NOMO-1 treated with dmso at 0.1 percent for 144 hours (cell line): ENCODE measurements around the gene NINJ2.
A peak's percentile ranks its signal among the peaks of the same experiment; 100 is the strongest.
"Not testable (repeated sequence)": the region's sequence is repeated elsewhere in the genome, so short reads cannot be mapped to it uniquely, and the experiment has no call there.

Experiments
- DNase-seq: peaks from one replicate; lab custom pipeline; 2025; ENCODE audit not compliant: unreplicated experiment; lab: John Stamatoyannopoulos, UW

The NINJ2 gene

GRCh38 chr12:642633-643474 lies 20.4 kb downstream of the NINJ2 start:
- DNase-seq, result peak; percentile 85

DNA sequence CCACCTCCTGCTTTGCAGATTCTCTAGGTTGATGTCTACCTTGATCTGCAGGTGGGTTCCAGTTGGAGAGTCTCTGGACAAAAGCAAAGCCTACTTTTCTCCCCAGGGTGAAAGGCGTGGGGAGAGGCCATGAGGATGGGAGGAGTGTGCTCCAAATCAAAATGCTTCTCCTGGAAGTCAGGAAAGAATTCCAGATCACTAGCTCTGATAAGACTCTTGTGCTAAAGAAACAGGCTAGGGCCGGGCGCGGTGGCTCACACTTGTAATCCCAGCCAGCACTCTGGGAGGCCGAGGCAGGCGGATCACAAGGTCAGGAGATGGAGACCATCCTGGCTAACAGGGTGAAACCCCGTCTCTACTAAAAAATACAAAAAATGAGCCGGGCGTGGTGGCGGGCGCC lies 21.9 kb downstream of the NINJ2 start:
- not testable (repeated sequence) for DNase-seq

- DNase-seq, result no peak
These were observed 22.5 kb downstream of the NINJ2 start for GRCh38 chr12:640773-641172.

DNA sequence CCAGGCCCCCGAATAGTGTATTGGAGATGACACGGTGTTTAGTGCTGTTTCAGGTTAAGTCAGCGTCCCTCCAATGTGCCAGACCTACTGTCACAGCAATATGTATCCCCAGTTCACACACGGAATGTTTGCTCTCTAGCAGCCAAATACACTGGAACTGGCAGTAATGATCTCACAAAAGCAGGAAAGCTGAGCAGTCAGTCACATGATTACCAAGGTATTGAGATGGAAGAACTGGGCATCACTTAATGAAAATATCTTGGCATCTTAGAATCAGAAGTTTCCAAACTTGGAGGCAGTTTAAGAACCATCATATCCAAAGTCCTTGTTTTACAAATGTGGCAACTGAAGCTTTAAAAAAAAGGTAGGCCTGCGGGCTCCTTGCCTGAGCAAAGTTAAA lies 23.3 kb downstream of the NINJ2 start:
- DNase-seq, result no peak

DNA sequence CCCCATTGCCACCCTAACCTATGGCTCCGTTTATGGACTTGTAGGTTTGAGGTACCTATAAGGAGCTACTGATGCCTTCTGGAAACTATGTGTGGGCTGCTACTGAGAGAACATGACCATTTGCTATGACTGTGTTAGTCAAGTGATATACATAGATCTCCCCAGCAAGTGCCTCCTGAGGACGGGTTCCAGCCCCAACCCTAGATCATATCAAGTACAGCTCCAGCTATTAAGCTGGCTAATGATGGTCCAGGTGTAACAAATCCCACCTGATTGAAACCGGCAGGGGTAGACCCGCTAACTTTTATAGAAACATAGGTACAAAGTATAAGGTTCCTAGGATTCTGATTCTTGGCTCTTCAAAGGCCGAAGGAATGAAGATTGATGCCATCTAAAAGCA lies 23.7 kb downstream of the NINJ2 start:
- no peak for DNase-seq

DNA sequence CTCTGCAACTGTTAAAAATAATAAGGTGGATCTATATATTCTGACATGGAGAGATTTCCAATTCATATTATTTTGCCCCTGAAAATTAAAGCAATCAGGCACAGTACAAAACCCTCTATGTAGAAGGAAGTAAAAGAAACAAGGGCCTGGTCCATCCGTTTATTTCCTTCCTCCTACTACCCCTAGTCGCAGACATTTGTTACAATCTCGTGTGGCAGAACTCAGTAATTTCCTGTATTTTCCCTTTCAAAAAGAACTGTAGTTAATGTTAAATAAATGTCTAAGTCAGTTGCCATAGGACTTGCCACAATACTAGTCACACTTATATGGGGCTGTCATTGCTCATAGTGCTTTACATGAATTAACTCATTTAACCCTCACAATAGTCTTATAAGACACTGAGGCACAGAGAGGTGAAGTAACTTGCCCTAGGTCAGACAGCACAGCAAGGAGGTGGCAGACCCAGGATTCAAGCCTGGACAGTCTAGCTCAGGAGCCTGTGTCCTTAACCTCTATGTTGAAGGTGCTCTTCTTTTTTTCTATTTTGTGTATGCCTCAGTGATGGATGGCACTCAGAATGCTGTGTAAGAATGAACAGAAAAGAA lies 24.2 kb downstream of the NINJ2 start:
- DNase-seq, result peak; percentile 31

GRCh38 chr12:636632-637031 lies 26.6 kb downstream of the NINJ2 start:
- no peak for DNase-seq

GRCh38 chr12:633731-634130 lies 29.5 kb downstream of the NINJ2 start:
- no peak for DNase-seq

- DNase-seq, result no peak
These were observed 31.0 kb downstream of the NINJ2 start for GRCh38 chr12:632102-632696.

DNA sequence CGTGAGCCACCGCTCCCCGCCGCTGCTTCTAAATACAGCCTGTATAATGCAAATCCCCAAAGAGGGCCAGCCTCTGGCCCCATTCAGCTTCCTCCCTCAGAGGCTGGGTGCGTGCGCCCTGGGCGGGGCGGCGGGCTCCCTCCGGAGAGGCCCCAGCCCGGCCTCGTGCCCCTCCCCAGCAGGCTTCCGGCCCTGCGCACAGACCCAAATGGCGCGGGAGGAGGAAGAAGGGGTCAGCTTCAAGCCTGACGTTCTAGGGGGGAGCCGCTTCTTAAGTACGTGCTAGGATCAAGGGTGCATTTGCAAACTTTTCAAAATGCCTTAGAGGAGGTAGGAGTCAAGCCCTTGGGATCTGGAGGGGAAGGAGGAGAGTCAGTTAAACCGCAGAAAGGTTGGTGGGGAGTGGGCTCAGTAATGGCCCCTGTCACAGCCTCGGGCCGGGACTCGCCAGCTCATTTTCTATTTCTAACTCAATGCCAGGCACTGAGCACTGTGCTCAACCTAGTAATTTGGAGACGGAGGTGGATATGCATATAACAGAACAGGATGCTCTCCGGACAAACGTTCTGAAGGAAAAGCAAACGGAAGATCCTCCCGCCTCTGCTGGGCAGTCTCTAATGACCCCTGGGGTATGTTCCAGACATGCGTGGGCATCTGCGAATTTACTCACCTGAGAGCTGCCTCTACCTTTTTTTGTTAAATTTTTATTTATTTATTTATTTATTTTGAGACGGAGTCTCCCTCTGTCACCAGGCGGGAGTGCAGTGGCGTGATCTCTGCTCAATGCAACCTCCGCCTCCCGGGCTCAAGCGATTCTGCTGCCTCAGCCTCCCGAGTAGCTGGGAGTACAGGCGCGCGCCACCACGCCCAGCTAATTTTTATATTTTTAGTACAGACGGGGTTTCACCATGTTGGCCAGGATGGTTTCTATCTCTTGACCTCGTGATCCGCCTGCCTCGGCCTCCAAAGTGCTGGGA lies 32.3 kb downstream of the NINJ2 start:
- peak; percentile 92 for DNase-seq

- DNase-seq, result not testable (repeated sequence)
These were observed 34.5 kb downstream of the NINJ2 start for GRCh38 chr12:628742-629078.

GRCh38 chr12:627863-628741 lies 35.1 kb downstream of the NINJ2 start:
- DNase-seq, result no peak

DNA sequence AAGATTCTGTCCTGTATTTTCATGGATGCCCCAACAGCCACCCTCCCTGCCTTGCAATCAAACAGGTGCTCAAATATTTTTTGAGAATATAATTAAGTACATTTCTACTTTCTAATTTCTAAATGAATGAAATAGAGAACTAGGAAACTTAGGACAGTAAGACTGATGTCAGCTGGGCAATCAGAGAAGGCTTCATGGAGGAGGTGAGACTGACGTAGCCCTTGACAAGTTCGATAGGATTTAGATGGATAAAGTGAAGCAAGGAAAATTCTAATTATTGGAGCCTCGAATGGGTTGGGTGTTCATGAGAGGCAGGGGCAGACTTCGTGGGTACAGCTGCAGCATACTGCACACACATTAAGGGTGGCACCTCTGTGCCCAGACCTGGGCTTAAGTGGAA lies 36.0 kb downstream of the NINJ2 start:
- DNase-seq, result no peak

DNA sequence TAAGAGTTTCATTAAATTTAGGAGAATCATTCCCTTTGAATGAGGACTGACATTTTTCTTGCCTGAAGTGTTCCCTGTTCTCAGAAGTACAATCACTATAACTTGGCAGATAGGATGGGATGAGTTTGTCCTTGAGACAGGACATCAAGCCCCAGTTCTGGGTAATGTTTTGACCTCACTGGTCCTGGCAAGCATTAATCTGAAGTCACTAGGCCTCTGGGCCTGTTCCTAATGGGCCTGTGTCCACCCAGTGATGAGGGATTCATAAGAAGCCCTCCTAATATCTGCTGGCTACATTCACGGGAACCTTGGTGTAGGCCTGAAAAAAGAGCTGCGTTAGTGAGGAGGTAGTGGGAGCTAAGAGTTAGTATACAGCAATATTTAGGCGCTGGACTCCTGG lies 37.2 kb downstream of the NINJ2 start:
- DNase-seq, result no peak

GRCh38 chr12:623865-624372 lies 39.3 kb downstream of the NINJ2 start:
- no peak for DNase-seq

DNA sequence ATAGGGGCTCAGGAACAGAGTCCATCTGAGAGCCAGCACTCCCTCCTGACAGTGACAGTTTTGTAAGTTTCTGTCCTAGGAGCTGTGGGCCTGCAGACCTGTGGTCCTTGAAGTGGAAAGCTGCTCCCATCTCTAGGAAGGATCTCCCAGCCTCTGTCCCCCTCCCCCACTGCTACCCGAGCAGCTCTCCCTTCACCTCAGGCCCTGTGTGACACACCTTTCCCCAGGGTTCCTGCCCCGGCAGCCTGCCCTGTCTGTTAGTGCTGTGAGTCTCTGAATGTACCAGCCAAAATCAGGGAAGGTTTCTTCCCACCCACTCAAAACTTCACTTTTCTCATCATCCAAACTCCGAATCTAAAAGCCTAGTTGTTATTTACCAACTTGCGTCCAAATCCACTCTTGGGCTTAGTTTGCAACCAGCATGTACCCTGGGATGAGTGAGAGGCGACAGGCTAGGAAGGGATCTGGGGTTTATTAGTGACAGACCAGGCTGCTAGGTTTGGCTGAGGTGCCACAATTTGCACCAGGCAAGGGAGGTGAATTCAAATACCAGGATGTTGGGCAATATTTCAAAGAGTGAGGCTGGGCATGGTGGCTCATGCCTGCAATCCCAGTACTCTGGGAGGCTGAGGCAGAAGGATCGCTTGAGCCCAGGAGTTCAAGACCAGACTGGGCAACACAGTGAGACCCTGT lies 39.9 kb downstream of the NINJ2 start:
- DNase-seq, result no peak

- no peak for DNase-seq
These were observed 40.8 kb downstream of the NINJ2 start for GRCh38 chr12:622416-622815.

DNA sequence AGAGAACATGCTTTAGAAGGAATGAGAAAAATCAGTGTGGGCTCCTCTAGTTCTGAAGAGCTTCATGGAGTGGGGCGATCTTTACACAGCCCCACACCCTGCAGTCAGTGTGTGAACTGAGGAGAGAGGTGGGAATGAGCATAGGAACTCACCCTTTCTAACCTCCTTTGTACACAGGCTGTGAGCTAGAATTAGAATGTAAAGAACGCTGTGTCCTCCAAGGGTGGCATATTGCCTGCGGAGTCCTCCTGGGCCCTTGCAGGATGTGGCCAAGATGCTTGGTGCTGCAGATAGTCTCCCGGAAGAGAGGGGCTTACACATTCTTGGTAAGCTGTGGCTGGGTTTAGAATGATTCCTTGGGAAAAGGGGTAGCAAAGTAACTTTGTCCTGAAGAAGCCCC lies 43.9 kb downstream of the NINJ2 start:
- DNase-seq, result no peak

DNA sequence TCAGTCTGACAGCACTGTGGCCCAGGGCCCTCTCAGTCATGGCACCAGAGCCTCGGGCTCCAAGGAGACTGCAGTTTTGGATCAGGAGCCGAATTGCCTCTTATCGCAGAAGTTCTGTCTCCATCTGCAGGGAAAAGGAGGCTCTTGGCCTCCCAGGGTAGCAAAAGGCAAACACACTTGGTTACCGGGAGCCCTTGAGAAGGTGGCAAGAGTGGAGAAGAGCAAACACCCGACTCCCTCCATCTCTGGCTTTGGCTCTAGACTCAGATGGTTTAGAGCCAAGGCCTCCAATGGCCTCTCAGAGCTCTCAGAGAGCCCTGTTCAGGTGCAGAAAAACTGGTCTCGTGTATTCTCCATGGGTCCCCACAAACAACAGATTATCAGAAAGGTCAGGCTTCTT lies 44.6 kb downstream of the NINJ2 start:
- no peak for DNase-seq
